ENCODE results near the gene PRKN. TPM values are rescaled to one million over a fixed set of nuclear protein-coding genes. Genes with fewer than 3 reads are reported as not detected.

Gene PRKN
- total and polyA plus RNA-seq, 2 experiments from 2014 or later, result 1.2 to 2.3 TPM

GRCh38 chr6:162239330-162239729 lies 488.2 kb downstream of the PRKN start:
- Histone ChIP-seq H4K20me1 (ENCODE audit: insufficient read depth) (no peaks in the 10 kb centered on the region), H3K79me2 (ENCODE audit: insufficient read depth) (no peaks in the 10 kb centered on the region), H3K9ac (no peak overlapping the region), H3K36me3 (ENCODE audit: low read depth) (no peaks in the 10 kb centered on the region), H2AFZ (no peak overlapping the region), H3K4me1 (ENCODE audit: insufficient read depth) (no peaks in the 10 kb centered on the region), H3K4me2 (ENCODE audit: unreplicated experiment) (no peak overlapping the region), H3K4me3 (no peak overlapping the region), H3K27me3 (replicated peaks; ENCODE audit: insufficient read depth) (no peaks in the 10 kb centered on the region), H3F3A (ENCODE audit: insufficient read depth) (no peaks in the 10 kb centered on the region), H3K27ac (no peak overlapping the region), H3K9me3 (ENCODE audit: low read depth) (no peaks in the 10 kb centered on the region), H3K9me2 (ENCODE audit: insufficient read depth) (no peaks in the 10 kb centered on the region)
- TF ChIP-seq EZH2 (IDR thresholded peaks at IDR 0.05; ENCODE audit: insufficient read depth, poor library complexity, severe bottlenecking) (no peak), EZH2phosphoT487 (IDR thresholded peaks at IDR 0.05; ENCODE audit: insufficient read depth, low read depth) (no peak)
- 79 to 81% methylated on average over 9 of the region's 9 CpGs for WGBS, 2 experiments (ENCODE audit: low coverage in 1 of 2, low lambda C conversion rate in 2 of 2, missing lambda C conversion rate in 2 of 2)
- in situ Hi-C loops (cut with MboI), result no loop called here
- DNase-seq, result no peak

GRCh38 chr6:162238675-162239074 lies 488.9 kb downstream of the PRKN start:
- Histone ChIP-seq H3K27me3 (replicated peaks; ENCODE audit: insufficient read depth) (no peaks in the 10 kb centered on the region), H3K9me3 (ENCODE audit: low read depth) (no peaks in the 10 kb centered on the region), H3K4me1 (ENCODE audit: insufficient read depth) (no peaks in the 10 kb centered on the region), H3K36me3 (ENCODE audit: low read depth) (no peaks in the 10 kb centered on the region), H3K9ac (no peak overlapping the region), H3F3A (ENCODE audit: insufficient read depth) (no peaks in the 10 kb centered on the region), H4K20me1 (ENCODE audit: insufficient read depth) (no peaks in the 10 kb centered on the region; the same call in 1 of the 2 replicates), H3K27ac (no peak overlapping the region), H3K79me2 (ENCODE audit: insufficient read depth) (no peaks in the 10 kb centered on the region), H3K4me2 (ENCODE audit: unreplicated experiment) (no peak overlapping the region), H3K9me2 (ENCODE audit: insufficient read depth) (no peaks in the 10 kb centered on the region), H3K4me3 (no peak overlapping the region), H2AFZ (no peak overlapping the region)
- no peak for DNase-seq
- TF ChIP-seq EZH2phosphoT487 (IDR thresholded peaks at IDR 0.05; ENCODE audit: insufficient read depth, low read depth), result no peak
- in situ Hi-C loops (cut with MboI), result no loop called here
- WGBS, 2 experiments (ENCODE audit: low coverage in 1 of 2, low lambda C conversion rate in 2 of 2, missing lambda C conversion rate in 2 of 2), result 72 to 73% methylated on average over 8 of the region's 8 CpGs

- WGBS, 2 experiments (ENCODE audit: low coverage in 1 of 2, low lambda C conversion rate in 2 of 2, missing lambda C conversion rate in 2 of 2), result 50 to 59% methylated on average over 1 of the region's 1 CpG
- TF ChIP-seq EZH2phosphoT487 (IDR thresholded peaks at IDR 0.05; ENCODE audit: insufficient read depth, low read depth), result no peak
- no peak for TF ChIP-seq EZH2 (IDR thresholded peaks at IDR 0.05; ENCODE audit: insufficient read depth, poor library complexity, severe bottlenecking)
- Histone ChIP-seq H2AFZ (no peak overlapping the region), H3K4me2 (ENCODE audit: unreplicated experiment) (no peak overlapping the region), H3K4me3 (no peak overlapping the region), H3K36me3 (ENCODE audit: low read depth) (no peaks in the 10 kb centered on the region), H4K20me1 (ENCODE audit: insufficient read depth) (no peaks in the 10 kb centered on the region; the same call in 1 of the 2 replicates), H3K9me2 (ENCODE audit: insufficient read depth) (no peaks in the 10 kb centered on the region), H3K27ac (no peak overlapping the region), H3K79me2 (ENCODE audit: insufficient read depth) (no peaks in the 10 kb centered on the region), H3K9ac (no peak overlapping the region), H3F3A (ENCODE audit: insufficient read depth) (no peaks in the 10 kb centered on the region), H3K4me1 (ENCODE audit: insufficient read depth) (no peaks in the 10 kb centered on the region), H3K27me3 (replicated peaks; ENCODE audit: insufficient read depth) (no peaks in the 10 kb centered on the region), H3K9me3 (ENCODE audit: low read depth) (no peaks in the 10 kb centered on the region)
- DNase-seq, result no peak
- in situ Hi-C loops (cut with MboI), result no loop called here
Observed at GRCh38 chr6:162237331-162237730, 490.2 kb downstream of the PRKN start.

- 50 to 54% methylated on average over 2 of the region's 2 CpGs for WGBS, 2 experiments (ENCODE audit: low coverage in 1 of 2, low lambda C conversion rate in 2 of 2, missing lambda C conversion rate in 2 of 2)
- no peak overlapping the region for H3K4me2 ChIP-seq (ENCODE audit: unreplicated experiment)
- H3K9ac ChIP-seq, result no peak overlapping the region
- no peaks in the 10 kb centered on the region for H3K4me1 ChIP-seq (ENCODE audit: insufficient read depth)
- H3K27ac ChIP-seq, result no peak overlapping the region
- H3K9me2 ChIP-seq (ENCODE audit: insufficient read depth), result no peaks in the 10 kb centered on the region
- H3K79me2 ChIP-seq (ENCODE audit: insufficient read depth), result no peaks in the 10 kb centered on the region
- H4K20me1 ChIP-seq (ENCODE audit: insufficient read depth), result no peaks in the 10 kb centered on the region; the same call in 1 of the 2 replicates
- H3K27me3 ChIP-seq (replicated peaks; ENCODE audit: insufficient read depth), result no peaks in the 10 kb centered on the region
- no peaks in the 10 kb centered on the region for H3K36me3 ChIP-seq (ENCODE audit: low read depth)
- no peak overlapping the region for H3K4me3 ChIP-seq
- TF ChIP-seq EZH2 (IDR thresholded peaks at IDR 0.05; ENCODE audit: insufficient read depth, poor library complexity, severe bottlenecking) (no peak), EZH2phosphoT487 (IDR thresholded peaks at IDR 0.05; ENCODE audit: insufficient read depth, low read depth) (no peak)
- H3F3A ChIP-seq (ENCODE audit: insufficient read depth), result no peaks in the 10 kb centered on the region
- in situ Hi-C loops (cut with MboI), result no loop called here
- no peak overlapping the region for H2AFZ ChIP-seq
- no peak for DNase-seq
- H3K9me3 ChIP-seq (ENCODE audit: low read depth), result no peaks in the 10 kb centered on the region
Observed at GRCh38 chr6:162234631-162235030, 492.9 kb downstream of the PRKN start.
